Activated T-helper 1 cell treated with anti-CD3 and anti-CD28 coated beads, Interleukin-12 subunit alpha, Interleukin-12 subunit beta, Interleukin-2, Interleukin-4 antibody, amounts not matched to agents 30 ng/mL and 10 ng/mL and 1 ng/mL, durations not matched to agents 14 hours and 24 hours and 36 hours (primary cell): ENCODE measurements around the gene PIGO. TPM values are rescaled to one million over a fixed set of nuclear protein-coding genes. Genes with fewer than 3 reads are reported as not detected.

Experiments used
- DNase-seq: peaks from one replicate; pipeline ENCODE4 v3.0.0; 2021; ENCODE audit warnings: low spot score
- H3K27ac Mint-ChIP-seq: one replicate; pipeline ENCODE4 v1.8.0; 2021; ENCODE audit warnings: mild to moderate bottlenecking, mixed read lengths
- H3K27me3 Mint-ChIP-seq: one replicate; pipeline ENCODE4 v1.8.0; 2022; ENCODE audit warnings: mild to moderate bottlenecking, moderate library complexity, mixed read lengths; ENCODE audit not compliant: insufficient read depth
- H3K36me3 Mint-ChIP-seq: one replicate; pipeline ENCODE4 v1.8.0; 2021; ENCODE audit warnings: low read depth, mixed read lengths
- H3K4me1 Mint-ChIP-seq: one replicate; pipeline ENCODE4 v1.8.0; 2021; ENCODE audit warnings: low read depth, mixed read lengths
- H3K4me3 Mint-ChIP-seq: one replicate; pipeline ENCODE4 v1.8.0; 2021; ENCODE audit warnings: mild to moderate bottlenecking, moderate library complexity, mixed read lengths
- H3K9me3 Mint-ChIP-seq: one replicate; pipeline ENCODE4 v1.8.0; 2021; ENCODE audit warnings: mixed read lengths
- intact Hi-C: fragments of 100-400 bp; cut with micrococcal nuclease; formaldehyde crosslinking; loops from one replicate; pipeline ENCODE4 v1.15.1; 2024
- total RNA-seq: library from RNA; stranded (reverse); gene quantifications from 2 replicates; pipeline ENCODE4 v1.2.3, GENCODE V29; 2022

The PIGO gene
- total RNA-seq, 1 donor from 2014 or later, result 34.4 TPM

DNA sequence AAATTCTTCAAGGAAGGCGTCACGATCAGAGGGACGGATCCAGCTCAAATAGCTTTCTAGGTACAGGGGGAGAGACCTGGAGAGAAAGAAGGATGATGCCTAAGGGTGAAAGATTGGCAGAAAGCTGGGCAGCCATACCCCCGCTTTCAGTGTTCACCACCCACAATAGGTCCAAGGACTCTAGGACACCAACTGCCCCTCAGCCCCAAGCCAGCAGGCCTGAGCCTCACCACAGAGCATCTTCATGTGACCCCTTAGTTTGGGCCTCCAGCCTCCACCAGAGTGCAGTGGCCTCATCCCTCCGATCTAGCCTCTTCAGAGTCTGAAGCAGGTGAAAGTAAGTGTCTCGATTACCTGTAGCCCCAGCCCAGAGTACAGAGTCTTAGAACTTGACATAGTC is 22.2 kb downstream of the PIGO start:
- Mint-ChIP-seq H3K4me1 (peaks cover 56% of the 10 kb centered on the region), H3K4me3 (no peak overlapping the region), H3K27ac (no peak overlapping the region), H3K9me3 (no peaks in the 10 kb centered on the region), H3K36me3 (peaks cover 46% of the 10 kb centered on the region), H3K27me3 (no peaks in the 10 kb centered on the region)
- no peak for DNase-seq
- intact Hi-C loops, result loop anchor here (5.0 to 10.0 kb wide), 4 partner anchors 409 to 619 kb away; partner anchors contain the start of genes CCL27, DNAI1, FAM219A and SIGMAR1

DNA sequence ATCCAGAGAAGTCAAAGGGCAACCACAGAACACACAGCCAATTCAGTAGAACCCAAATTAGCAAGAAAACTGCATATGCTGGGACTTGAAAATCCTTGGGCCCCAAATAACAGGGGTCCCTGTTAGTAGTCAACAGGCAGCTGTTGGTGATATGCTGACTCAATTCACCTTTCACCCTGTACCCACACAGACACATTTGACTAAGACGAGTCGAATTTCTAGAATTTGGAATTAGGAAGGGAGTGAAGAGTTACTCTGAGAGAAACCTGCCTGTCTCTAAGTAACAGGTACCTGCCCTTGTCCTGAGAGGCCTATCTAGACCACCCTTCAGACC is 23.1 kb downstream of the PIGO start:
- peak overlapping the region; percentile 95 for H3K4me3 Mint-ChIP-seq
- no peaks in the 10 kb centered on the region for H3K27me3 Mint-ChIP-seq
- H3K4me1 Mint-ChIP-seq, result peaks cover 56% of the 10 kb centered on the region
- intact Hi-C loops, result loop anchor here (5.0 to 10.0 kb wide), 4 partner anchors 408 to 618 kb away; partner anchors contain the start of genes CCL27, DNAI1, FAM219A and SIGMAR1
- no peaks in the 10 kb centered on the region for H3K9me3 Mint-ChIP-seq
- DNase-seq, result no peak
- peaks cover 53% of the 10 kb centered on the region for H3K36me3 Mint-ChIP-seq
- H3K27ac Mint-ChIP-seq, result peak overlapping the region; percentile 92

DNA sequence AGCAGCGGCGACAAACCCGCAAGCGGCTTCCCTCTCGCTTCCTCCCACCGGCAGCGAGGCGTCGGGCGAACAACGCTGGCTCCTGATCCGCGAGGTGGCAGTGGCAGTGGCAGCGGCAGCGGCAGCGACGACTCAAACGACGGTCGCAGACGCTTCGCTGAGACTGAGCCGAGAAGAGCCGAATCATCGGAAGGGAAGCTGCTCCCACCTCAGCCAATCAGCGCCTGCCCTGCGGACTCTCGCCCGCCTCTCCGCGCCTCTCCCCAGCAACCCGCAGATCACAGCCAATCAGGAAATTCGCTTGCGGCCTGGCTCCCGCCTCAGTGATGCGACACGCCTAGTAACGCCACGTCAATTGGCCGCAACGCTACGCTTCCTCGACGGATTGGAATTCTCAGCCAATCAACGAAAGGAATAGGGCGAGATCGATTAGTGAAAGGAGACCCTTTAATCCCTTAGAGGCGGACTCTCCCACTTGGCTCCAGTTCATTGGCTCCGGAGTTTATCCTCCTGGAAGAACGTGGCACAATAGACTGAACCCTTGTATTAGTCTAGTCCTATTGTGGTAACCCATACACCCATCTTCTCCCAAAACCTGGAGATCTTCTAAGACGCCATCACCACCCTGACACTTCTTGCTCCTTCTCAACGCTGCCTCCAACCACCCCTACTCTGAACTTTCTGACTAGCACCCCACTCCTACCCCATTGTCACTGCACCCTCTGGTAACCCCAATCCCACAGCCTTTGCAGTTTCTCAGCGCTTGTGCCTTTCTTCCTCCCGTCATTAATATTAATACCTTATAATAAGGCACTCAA is 23.7 kb downstream of the PIGO start, which contains the start of gene VCP:
TSS of gene VCP (minus strand) at position 165 of the 818 bp plus-strand sequence. CDS start 272 bp downstream, outside the sequence.
- H3K27ac Mint-ChIP-seq, result peak within 1 kb of the TSS; percentile 92
- no peaks in the 10 kb centered on the region for H3K27me3 Mint-ChIP-seq
- H3K9me3 Mint-ChIP-seq, result no peaks in the 10 kb centered on the region
- intact Hi-C loops, result loop anchor here (1.0 to 10.0 kb wide), 11 partner anchors 8 to 743 kb away; partner anchors contain the start of genes CCL27, CREB3, DNAI1 and DNAJB5
- peak; percentile 97 for DNase-seq
- H3K36me3 Mint-ChIP-seq, result peaks cover 58% of the 10 kb centered on the region
- H3K4me3 Mint-ChIP-seq, result peak within 1 kb of the TSS; percentile 95
- peaks cover 56% of the 10 kb centered on the region for H3K4me1 Mint-ChIP-seq

DNA sequence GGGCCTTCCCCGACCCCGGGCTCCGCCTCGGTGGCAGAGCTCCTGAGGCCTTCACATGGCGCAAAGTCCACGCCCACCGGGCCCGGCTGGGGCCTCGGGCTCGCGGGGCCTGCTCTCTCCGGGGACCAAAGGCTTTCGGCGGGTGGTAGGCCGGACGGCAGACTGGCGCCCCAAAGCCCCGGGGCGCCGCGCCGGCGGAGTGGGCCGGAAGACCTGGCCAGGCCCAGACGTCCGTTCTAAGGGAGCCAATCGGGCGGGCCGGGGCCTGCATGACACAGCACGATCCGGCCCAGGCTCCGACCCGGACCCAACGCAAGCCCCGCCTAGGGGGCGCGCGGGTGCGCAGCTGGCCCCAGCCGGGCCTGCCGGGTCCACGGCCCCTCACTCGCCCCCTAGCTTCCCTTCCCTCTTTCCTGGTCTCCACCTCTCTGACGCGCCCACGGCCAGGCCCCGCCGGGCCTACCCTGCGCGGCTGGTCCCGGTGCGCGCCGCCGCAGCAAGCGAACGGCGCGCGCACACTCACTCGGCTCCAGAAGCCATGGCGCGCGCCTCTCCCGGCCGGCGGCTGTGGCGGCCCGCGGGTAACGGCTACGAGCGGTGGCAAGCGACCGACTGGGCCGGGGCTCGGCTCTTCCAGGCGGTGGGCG is 24.5 kb downstream of the PIGO start:
- Mint-ChIP-seq H3K27me3 (no peaks in the 10 kb centered on the region), H3K36me3 (peaks cover 59% of the 10 kb centered on the region), H3K4me1 (peaks cover 55% of the 10 kb centered on the region), H3K4me3 (peak overlapping the region; percentile 95), H3K27ac (peak overlapping the region; percentile 92), H3K9me3 (no peaks in the 10 kb centered on the region)
- intact Hi-C loops, result loop anchor here (1.0 to 10.0 kb wide), 13 partner anchors 8 to 743 kb away; partner anchors contain the start of genes CCL27, CREB3, DNAI1 and DNAJB5
- peak; percentile 72 for DNase-seq

DNA sequence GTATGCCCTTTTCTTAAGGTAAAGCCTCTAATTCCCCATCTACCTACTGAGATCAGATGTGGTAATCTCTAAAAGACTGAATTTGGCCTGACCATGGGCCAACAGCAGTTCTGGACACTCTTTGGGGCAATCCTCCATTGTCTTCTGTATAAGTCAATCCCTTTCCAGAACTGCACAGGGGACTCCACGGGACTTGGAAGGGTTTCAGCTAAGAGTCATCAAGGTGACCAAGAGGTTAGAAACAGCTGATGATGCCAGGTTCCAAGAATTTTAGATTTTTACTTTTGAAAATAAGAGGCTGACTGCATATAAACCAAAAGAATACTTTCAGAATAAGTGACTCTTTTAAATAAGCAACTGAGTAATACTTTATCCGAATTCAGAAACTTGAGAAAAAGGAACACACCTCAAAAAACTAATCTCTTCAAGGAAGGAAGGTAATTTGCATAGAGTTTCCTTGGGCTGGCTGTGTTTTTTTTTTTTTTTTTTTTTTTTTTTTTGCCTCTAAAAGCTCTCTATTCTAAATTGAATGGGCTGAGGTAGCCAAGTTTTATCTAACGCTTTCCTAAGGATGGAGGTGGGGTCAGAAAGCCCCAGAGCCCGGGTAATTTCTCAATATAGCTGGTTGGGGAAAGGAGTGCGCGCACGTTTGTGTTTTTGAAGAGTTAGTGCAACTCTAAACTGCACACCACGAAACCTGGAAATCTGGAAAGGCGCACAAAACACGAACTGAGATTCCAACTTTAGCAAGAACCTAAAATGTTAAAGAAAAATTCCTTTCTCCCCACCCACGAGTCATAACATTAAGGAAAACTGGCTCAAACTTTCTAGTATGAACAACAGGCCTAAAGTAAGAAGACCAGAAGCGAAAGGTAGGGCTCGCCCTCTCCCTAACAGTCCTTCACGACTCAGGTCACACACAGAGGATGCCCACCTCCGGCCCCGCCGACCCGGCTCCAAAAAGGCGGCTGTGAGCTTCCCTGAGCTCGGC is 25.3 kb downstream of the PIGO start:
- Mint-ChIP-seq H3K4me3 (peak overlapping the region; percentile 95), H3K36me3 (peaks cover 62% of the 10 kb centered on the region), H3K4me1 (peaks cover 52% of the 10 kb centered on the region), H3K9me3 (no peaks in the 10 kb centered on the region), H3K27ac (peak overlapping the region; percentile 84), H3K27me3 (no peaks in the 10 kb centered on the region)
- DNase-seq, result no peak
- intact Hi-C loops, result loop anchor here (2.0 to 10.0 kb wide), 6 partner anchors 14 to 616 kb away; partner anchors contain the start of genes CCL27, DNAI1, FAM219A and SIGMAR1

DNA sequence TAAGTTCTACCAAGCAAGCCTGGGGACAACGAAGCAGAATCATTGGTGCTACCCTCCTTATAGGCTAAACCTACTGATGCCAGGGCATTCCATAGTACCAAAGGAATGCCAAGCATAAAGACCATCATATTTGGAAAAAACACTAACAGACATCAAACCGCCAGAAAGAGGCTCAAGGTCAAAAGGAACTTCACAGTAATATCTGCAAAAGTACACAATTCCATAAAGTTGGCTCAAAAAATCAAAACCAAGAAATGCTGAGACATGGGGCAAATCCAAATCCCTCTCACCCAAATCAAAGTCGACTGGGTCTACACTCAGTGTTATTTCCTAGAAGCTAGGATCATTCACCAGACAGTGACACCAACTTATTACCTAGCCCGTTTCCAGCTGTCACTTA is 27.4 kb downstream of the PIGO start:
- H3K4me1 Mint-ChIP-seq, result peaks cover 52% of the 10 kb centered on the region
- intact Hi-C loops, result no loop called here
- H3K36me3 Mint-ChIP-seq, result peaks cover 62% of the 10 kb centered on the region
- no peaks in the 10 kb centered on the region for H3K27me3 Mint-ChIP-seq
- H3K9me3 Mint-ChIP-seq, result no peaks in the 10 kb centered on the region
- H3K27ac Mint-ChIP-seq, result no peak overlapping the region
- no peak for DNase-seq
- peak overlapping the region; percentile 95 for H3K4me3 Mint-ChIP-seq

DNA sequence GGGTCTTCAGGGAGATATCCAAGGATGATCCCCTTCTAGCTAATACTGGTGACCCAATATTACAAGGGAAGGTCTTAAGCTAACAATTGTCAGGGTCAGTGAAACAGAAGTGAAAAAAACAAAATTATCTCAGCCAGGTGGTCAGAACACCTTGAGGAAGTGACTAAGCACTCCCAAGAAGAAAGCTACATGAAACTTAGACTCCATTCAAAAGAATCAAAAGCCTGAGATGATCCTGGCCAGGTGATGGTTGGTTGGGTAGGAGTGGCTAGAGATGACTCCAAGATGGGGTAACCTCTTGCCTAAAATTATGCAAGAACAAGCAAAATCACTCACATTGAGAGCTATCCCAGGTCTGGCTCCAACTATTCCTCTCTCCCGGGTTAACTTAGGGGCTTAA is 29.3 kb downstream of the PIGO start:
- Mint-ChIP-seq H3K4me3 (no peak overlapping the region), H3K4me1 (peaks cover 40% of the 10 kb centered on the region), H3K36me3 (peaks cover 75% of the 10 kb centered on the region), H3K9me3 (no peaks in the 10 kb centered on the region), H3K27ac (peak overlapping the region; percentile 53), H3K27me3 (no peaks in the 10 kb centered on the region)
- DNase-seq, result no peak
- intact Hi-C loops, result no loop called here

DNA sequence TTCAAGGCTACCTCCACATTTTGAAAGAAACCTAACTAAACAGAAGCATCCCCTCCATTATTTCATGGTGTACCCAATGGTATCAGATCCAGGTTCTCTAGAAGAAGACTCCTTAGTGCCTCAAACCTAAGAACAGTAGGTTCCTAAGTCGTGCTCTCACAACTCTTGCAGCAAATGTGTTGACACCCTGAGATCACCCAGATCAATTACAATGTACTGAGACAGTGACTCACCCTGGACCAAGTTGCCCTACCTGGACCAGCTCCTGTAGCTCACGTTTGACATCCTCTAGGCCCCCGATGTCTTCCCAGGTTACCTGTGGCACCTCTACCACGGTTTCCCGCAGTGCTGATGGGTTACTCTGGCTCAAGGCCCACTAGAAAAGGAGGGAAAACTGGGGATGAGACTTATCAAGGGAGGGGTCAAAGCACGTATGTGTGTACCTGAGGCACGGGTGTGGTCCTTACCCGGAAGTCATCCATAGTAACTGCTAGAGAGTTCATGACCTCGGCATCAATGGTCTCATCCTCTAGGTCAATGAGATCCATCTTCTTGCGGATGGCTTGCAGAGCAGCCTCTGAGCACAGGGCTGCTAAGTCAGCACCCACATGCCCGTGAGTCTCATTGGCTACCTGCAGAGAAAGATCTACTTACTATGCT is 35.7 kb downstream of the PIGO start:
- no peak overlapping the region for H3K4me3 Mint-ChIP-seq

DNA sequence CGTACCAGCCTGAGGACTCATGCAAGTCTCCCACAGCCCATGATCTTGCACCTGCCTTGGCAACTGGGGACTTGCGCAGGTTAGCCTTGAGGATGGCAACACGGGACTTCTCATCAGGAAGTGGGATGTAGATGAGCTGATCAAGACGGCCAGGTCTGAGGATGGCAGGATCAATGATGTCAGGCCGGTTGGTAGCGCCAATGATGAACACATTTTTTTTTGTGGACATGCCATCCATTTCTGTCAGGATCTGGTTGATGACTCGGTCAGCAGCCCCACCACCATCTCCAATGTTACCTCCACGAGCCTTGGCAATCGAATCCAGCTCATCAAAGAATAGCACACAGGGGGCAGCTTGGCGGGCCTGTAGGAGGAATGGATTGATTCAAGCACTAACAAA is 37.0 kb downstream of the PIGO start:
- intact Hi-C loops, result no loop called here
- H3K27ac Mint-ChIP-seq, result no peak overlapping the region
- no peak overlapping the region for H3K4me3 Mint-ChIP-seq
- no peaks in the 10 kb centered on the region for H3K9me3 Mint-ChIP-seq
- DNase-seq, result no peak
- peaks cover 8% of the 10 kb centered on the region for H3K4me1 Mint-ChIP-seq
- H3K36me3 Mint-ChIP-seq, result peaks cover 84% of the 10 kb centered on the region
- no peaks in the 10 kb centered on the region for H3K27me3 Mint-ChIP-seq

More for the DNA sequence above, 35.7 kb downstream of the PIGO start:
- intact Hi-C loops, result no loop called here
- no peak overlapping the region for H3K27ac Mint-ChIP-seq
- DNase-seq, result no peak
- no peaks in the 10 kb centered on the region for H3K27me3 Mint-ChIP-seq
- H3K36me3 Mint-ChIP-seq, result peaks cover 81% of the 10 kb centered on the region
- H3K4me1 Mint-ChIP-seq, result peaks cover 8% of the 10 kb centered on the region
- no peaks in the 10 kb centered on the region for H3K9me3 Mint-ChIP-seq

DNA sequence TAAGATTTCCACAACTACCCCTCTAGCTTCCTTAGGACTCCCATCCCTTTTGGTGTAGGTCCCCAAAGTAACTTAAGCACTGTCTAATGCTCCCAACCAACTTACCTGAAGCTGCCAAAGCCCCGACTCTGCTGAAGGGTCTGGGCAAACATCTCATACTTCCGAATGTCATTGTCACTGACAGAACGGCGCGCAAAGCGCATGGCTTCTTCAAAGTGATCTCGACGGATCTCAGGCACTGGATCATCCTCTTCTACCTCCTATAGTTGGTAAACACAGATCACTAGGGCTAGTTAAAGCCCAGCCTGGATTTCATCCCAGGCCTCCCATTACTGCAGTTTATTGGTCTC is 39.1 kb downstream of the PIGO start:
- Mint-ChIP-seq H3K4me3 (no peak overlapping the region), H3K27me3 (no peaks in the 10 kb centered on the region), H3K9me3 (no peaks in the 10 kb centered on the region), H3K4me1 (peaks cover 8% of the 10 kb centered on the region), H3K27ac (no peak overlapping the region), H3K36me3 (peaks cover 73% of the 10 kb centered on the region)
- intact Hi-C loops, result loop anchor here (2.0 kb wide), 1 partner anchor 14 kb away; no protein-coding TSS in a partner anchor
- DNase-seq, result no peak

DNA sequence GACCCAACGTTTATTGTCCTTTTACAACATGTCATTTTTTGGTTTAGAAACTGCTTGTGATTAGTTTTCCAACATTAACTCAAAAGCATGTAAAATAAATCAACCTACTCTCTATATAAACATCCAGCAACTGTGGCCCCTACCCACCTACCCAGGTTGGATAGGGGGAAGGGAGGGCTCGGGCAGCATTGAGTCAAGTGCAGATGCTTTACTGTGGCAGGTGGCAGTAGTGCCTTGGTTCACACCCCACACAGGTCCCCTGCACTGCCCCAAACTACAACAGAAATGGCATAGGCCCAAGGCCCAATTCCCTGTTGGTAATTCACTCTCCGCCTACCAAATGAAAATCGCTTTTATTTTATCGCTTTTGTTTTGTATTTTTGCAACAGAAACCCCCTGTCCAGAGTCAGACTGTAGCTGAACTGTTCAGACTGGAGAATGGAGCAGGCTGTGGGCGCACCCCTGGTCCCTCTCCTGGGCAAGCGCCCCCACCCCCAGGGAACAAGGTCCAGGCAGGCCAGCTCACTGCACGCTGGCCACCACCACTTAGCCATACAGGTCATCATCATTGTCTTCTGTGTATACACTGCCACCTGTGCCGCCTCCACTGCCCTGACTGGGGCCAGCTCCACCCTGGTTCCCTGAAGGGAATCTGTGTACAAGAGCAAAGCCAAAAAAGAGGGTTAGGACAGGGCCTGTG is 39.7 kb downstream of the PIGO start:
- no peak overlapping the region for H3K4me3 Mint-ChIP-seq
- intact Hi-C loops, result loop anchor here (2.0 kb wide), 1 partner anchor 14 kb away; no protein-coding TSS in a partner anchor
- no peak for DNase-seq
- H3K36me3 Mint-ChIP-seq, result peaks cover 69% of the 10 kb centered on the region
- peaks cover 8% of the 10 kb centered on the region for H3K4me1 Mint-ChIP-seq
- no peaks in the 10 kb centered on the region for H3K9me3 Mint-ChIP-seq
- no peaks in the 10 kb centered on the region for H3K27me3 Mint-ChIP-seq
- peak overlapping the region; percentile 65 for H3K27ac Mint-ChIP-seq
